ENCODE data around the gene MTMR11.

MTMR11 gene

DNA sequence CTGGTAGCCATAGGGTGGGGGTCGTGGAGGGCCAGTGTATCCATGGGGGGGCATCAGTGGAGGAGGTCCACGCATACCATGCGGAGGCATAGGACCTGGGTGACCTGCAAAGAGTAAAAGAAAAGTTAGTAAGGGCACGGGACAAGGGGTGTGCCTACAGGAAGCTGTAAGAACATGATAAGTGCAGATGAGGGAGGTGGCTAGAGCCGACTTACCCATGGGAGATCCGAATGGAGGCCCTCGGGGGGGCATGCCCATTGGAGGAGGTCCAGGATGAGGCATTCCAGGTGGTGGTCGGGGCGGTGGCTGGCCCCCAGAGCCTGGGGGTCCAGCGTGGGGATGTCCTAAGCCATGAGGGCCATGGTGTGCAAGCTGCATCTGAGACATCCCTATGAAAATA is 13.1 kb downstream of the MTMR11 start:
- Histone ChIP-seq H3K36me3 (peaks cover 53% of the 10 kb centered on the region), H3K4me1 (ENCODE audit: control insufficient read depth in 1 of 2, insufficient read depth in 1 of 2, low read depth in 1 of 2, low read length in 1 of 2) (peaks cover 17 to 22% of the 10 kb centered on the region in 2 experiments), H3K27me3 (no peaks in the 10 kb centered on the region), H3K9me3 (no peaks in the 10 kb centered on the region), H3K4me3 (ENCODE audit: low read depth in 1 of 2, low read length in 1 of 2) (no peak overlapping the region), H3K27ac (no peak overlapping the region)
- TF ChIP-seq, protein P1, sequence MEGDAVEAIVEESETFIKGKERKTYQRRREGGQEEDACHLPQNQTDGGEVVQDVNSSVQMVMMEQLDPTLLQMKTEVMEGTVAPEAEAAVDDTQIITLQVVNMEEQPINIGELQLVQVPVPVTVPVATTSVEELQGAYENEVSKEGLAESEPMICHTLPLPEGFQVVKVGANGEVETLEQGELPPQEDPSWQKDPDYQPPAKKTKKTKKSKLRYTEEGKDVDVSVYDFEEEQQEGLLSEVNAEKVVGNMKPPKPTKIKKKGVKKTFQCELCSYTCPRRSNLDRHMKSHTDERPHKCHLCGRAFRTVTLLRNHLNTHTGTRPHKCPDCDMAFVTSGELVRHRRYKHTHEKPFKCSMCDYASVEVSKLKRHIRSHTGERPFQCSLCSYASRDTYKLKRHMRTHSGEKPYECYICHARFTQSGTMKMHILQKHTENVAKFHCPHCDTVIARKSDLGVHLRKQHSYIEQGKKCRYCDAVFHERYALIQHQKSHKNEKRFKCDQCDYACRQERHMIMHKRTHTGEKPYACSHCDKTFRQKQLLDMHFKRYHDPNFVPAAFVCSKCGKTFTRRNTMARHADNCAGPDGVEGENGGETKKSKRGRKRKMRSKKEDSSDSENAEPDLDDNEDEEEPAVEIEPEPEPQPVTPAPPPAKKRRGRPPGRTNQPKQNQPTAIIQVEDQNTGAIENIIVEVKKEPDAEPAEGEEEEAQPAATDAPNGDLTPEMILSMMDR (IDR thresholded peaks at IDR 0.05) = no peak

DNA sequence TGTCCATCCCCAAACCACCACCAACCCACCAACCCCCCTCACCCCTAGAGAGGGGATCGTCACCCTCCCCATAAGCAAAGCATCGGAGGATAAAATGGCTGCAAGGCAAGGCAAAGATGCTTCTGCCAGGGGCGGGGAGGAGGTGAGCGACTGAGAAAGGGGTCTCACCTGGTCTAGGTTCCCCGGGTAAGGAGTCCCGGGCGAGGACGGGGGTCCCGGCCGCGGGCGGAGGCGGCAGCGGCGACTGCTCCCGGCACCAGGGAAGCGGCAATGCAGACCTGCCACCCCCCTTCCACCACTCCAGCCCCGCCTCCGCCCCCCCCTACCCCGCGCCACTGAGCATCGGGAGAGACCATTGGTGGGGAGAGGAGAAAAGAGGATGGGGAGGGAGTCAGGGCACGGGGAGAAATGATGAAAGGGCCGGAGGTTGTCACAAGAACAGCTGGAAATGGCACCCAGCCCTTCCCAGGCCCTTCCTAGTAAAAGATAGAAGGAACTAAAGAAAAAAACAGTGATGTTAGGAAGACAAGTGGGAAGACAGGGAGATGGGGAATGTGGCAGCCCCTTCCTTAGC is 19.0 kb downstream of the MTMR11 start, which contains the start of gene SV2A:
Gene SV2A (minus strand): TSS at position 274 of the 574 bp plus-strand sequence. CDS start 4,004 bp downstream, outside the sequence.
- TF ChIP-seq, protein P1 (IDR thresholded peaks at IDR 0.05) = no peak
- Histone ChIP-seq H3K9me3 (no peaks in the 10 kb centered on the region), H3K4me1 (ENCODE audit: control insufficient read depth in 1 of 2, insufficient read depth in 1 of 2, low read depth in 1 of 2, low read length in 1 of 2) (peaks cover 22 to 30% of the 10 kb centered on the region in 2 experiments), H3K27ac (no peak within 1 kb of the TSS), H3K27me3 (no peaks in the 10 kb centered on the region), H3K36me3 (peaks cover 12% of the 10 kb centered on the region), H3K4me3 (ENCODE audit: low read depth in 1 of 2, low read length in 1 of 2) (peak within 1 kb of the TSS; percentile 48 to 69)

DNA sequence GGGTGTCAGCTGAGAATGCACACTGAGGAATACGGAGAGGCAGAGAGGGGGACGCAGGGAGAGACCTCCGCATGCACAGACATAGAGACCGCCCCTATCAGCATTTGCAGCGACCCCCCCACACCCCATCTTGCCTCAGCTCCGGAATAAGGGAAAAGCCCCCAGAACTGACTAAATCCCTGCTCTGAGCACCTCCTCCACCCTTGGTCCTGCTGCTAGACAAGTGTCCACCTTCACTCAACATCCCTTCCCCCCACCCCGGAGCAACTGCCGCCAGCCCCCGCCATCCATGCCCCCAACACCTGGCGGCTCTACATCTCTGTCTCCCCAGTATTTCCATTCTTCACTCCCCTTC is 19.8 kb downstream of the MTMR11 start:
- Histone ChIP-seq H3K27me3 (no peaks in the 10 kb centered on the region), H3K9me3 (no peaks in the 10 kb centered on the region), H3K4me1 (ENCODE audit: control insufficient read depth in 1 of 2, insufficient read depth in 1 of 2, low read depth in 1 of 2, low read length in 1 of 2) (peaks cover 22 to 30% of the 10 kb centered on the region in 2 experiments), H3K27ac (no peak overlapping the region), H3K4me3 (ENCODE audit: low read depth in 1 of 2, low read length in 1 of 2) (peak overlapping the region in 1 of 2 experiments; percentile 69), H3K36me3 (peaks cover 6% of the 10 kb centered on the region)
- TF ChIP-seq, protein P1 (IDR thresholded peaks at IDR 0.05) = no peak

DNA sequence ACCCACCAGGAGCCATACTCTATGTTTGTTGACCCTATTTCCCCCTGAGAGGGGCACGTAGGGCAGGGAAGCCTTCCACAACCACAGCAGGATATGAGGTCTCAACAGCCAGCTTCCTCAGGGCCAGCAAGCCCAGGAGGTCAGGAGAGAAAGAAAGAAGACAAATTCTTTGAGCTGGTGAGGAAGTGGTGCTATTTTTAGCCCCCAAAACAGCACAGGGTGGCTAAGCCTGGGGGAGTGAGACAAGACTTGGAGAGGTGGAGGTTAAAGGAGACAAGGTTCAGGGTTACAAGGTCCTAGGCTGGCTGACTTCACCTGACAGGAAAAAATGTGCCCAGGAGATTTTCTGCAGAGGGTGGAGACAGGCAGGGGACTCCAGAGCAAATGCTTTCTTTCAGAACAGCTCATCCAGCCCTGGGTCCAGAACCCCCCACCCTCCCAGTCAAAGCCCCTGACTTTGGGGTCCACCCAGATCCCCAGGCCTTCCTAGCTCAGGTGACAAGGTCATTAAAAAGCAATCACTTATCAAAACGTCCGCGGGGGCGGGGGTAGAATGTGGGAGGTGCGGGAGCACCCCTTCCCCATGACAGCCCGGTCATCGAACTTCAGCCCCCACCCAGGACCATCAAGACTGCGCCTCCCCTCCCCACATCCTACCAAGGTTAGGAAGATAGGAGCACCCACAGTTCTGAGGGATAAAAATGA is 20.3 kb downstream of the MTMR11 start:
- H3K27ac ChIP-seq = peak overlapping the region; percentile 41
- no peaks in the 10 kb centered on the region for H3K27me3 ChIP-seq
- TF ChIP-seq, protein P1 (IDR thresholded peaks at IDR 0.05) = no peak
- H3K4me1 ChIP-seq (ENCODE audit: control insufficient read depth in 1 of 2, insufficient read depth in 1 of 2, low read depth in 1 of 2, low read length in 1 of 2) = peaks cover 22 to 30% of the 10 kb centered on the region in 2 experiments
- peak overlapping the region in 1 of 2 experiments; percentile 69 for H3K4me3 ChIP-seq (ENCODE audit: low read depth in 1 of 2, low read length in 1 of 2)
- H3K36me3 ChIP-seq = peaks cover 3% of the 10 kb centered on the region
- no peaks in the 10 kb centered on the region for H3K9me3 ChIP-seq

DNA sequence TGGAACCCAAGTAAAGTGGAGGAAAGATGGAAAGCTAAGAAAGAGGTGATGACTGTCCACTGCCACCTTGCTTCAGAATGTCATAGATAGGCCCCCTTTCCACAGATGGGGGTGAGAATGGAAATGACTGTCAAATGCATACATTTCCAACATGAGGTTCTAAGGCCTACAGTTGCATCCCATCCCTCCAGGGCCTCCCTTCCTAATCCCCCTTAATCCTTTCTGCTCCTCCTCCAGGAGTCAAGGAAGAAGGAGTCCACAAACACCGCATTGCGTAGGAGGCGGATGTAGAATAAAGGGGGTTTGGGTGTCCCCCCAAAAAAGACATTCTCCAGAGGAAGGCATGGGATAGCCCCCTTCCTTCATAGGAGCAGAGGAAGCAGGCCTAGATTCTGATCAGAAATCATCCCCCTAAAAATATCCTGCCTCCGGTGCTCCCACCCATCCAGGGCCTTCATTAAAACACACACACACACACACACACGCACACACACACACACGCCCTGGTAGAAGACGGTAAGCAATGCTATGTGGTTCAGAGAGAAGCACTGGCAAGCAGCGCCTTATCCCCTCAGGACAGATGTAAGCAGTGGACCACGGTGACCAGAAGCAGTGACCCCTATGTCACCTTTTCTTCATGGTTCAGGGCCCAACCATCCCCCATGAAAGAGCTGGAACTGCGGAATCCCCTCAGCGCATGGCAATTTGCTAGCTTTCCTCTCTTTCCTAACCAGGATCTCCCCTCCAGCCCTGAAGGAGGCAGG is 21.1 kb downstream of the MTMR11 start:
- no peaks in the 10 kb centered on the region for H3K9me3 ChIP-seq
- peak overlapping the region; percentile 41 for H3K27ac ChIP-seq
- TF ChIP-seq, protein P1 (IDR thresholded peaks at IDR 0.05) = no peak
- no peaks in the 10 kb centered on the region for H3K36me3 ChIP-seq
- H3K4me1 ChIP-seq (ENCODE audit: control insufficient read depth in 1 of 2, insufficient read depth in 1 of 2, low read depth in 1 of 2, low read length in 1 of 2) = peaks cover 22 to 30% of the 10 kb centered on the region in 2 experiments
- H3K4me3 ChIP-seq (ENCODE audit: low read depth in 1 of 2, low read length in 1 of 2) = no peak overlapping the region
- no peaks in the 10 kb centered on the region for H3K27me3 ChIP-seq

Measured in neutrophil (primary cell).